Measurements from ENCODE around the gene PPP1R3E. TPM values are rescaled to one million over a fixed set of nuclear protein-coding genes. Genes with fewer than 3 reads are reported as not detected.

PPP1R3E gene
- total and polyA plus RNA-seq, 2 of the 13 experiments (the other 11 are each of a cell fraction or from before 2014, with no cell fraction given) = 16.5 to 26.5 TPM

- TF ChIP-seq, protein P1, sequence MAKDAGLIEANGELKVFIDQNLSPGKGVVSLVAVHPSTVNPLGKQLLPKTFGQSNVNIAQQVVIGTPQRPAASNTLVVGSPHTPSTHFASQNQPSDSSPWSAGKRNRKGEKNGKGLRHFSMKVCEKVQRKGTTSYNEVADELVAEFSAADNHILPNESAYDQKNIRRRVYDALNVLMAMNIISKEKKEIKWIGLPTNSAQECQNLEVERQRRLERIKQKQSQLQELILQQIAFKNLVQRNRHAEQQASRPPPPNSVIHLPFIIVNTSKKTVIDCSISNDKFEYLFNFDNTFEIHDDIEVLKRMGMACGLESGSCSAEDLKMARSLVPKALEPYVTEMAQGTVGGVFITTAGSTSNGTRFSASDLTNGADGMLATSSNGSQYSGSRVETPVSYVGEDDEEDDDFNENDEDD (CRISPR knock-in tag; IDR thresholded peaks at IDR 0.05; ENCODE audit: borderline replicate concordance) = peak; percentile 52; the same call in 1 of the 2 replicates
- no peak for TF ChIP-seq E2F5 (CRISPR knock-in tag; conservative IDR thresholded peaks at IDR 0.05)
- peak; percentile 67 for TF ChIP-seq ZNF614 (CRISPR knock-in tag; IDR thresholded peaks at IDR 0.05; ENCODE audit: borderline replicate concordance)
- no peak for TF ChIP-seq ATF7 (IDR thresholded peaks at IDR 0.05)
- TF ChIP-seq ATF7 (CRISPR knock-in tag; IDR thresholded peaks at IDR 0.05) = peak; percentile 53; the same call in 1 of the 2 replicates
- no peak for TF ChIP-seq CHD2 (IDR thresholded peaks at IDR 0.05; ENCODE audit: low read depth, low read length)
- peak; percentile 55; the same call in 1 of the 2 replicates for TF ChIP-seq NRL (CRISPR knock-in tag; IDR thresholded peaks at IDR 0.05; ENCODE audit: borderline replicate concordance)
- TF ChIP-seq ZNF513 (CRISPR knock-in tag; conservative IDR thresholded peaks at IDR 0.05) = 0 out of 2 replicates have a peak, but pooled peaks have one; percentile 11
- no peak for TF ChIP-seq NFRKB (IDR thresholded peaks at IDR 0.05)
- no peak for TF ChIP-seq ZNF564 (CRISPR knock-in tag; IDR thresholded peaks at IDR 0.05)
- no peak; the same call in 1 of the 2 replicates for TF ChIP-seq ZIK1 (CRISPR knock-in tag; IDR thresholded peaks at IDR 0.05; ENCODE audit: borderline replicate concordance, low read depth)
- TF ChIP-seq DNMT1 (CRISPR knock-in tag; IDR thresholded peaks at IDR 0.05) = peak; percentile 76; the same call in 1 of the 2 replicates
- 0 out of 2 replicates have a peak, but pooled peaks have one; percentile 8 for TF ChIP-seq ZNF746 (CRISPR knock-in tag; IDR thresholded peaks at IDR 0.05)
- TF ChIP-seq, protein P2, sequence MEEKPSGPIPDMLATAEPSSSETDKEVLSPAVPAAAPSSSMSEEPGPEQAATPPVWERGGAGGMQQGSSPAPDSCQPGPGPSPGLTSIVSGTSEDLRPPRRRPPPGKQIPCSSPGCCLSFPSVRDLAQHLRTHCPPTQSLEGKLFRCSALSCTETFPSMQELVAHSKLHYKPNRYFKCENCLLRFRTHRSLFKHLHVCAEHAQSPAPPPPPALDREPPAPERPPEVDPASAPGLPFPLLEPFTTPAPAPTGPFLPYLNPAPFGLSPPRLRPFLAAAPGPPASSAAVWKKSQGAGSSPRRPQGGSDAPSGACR (CRISPR knock-in tag; IDR thresholded peaks at IDR 0.05) = peak; percentile 86
- TF ChIP-seq MIER2 (CRISPR knock-in tag; IDR thresholded peaks at IDR 0.05) = 0 out of 2 replicates have a peak, but pooled peaks have one; percentile 49
- TF ChIP-seq PBX3 (CRISPR knock-in tag; IDR thresholded peaks at IDR 0.05; ENCODE audit: borderline replicate concordance) = peak; percentile 44; the same call in 1 of the 2 replicates
- no peak for TF ChIP-seq CENPX (CRISPR knock-in tag; IDR thresholded peaks at IDR 0.05)
- TF ChIP-seq FIP1L1 (IDR thresholded peaks at IDR 0.05; ENCODE audit: borderline replicate concordance, insufficient read depth, low read depth, low read length) = 0 out of 2 replicates have a peak, but pooled peaks have one; percentile 3
- peak; percentile 77 for TF ChIP-seq ISL2 (CRISPR knock-in tag; IDR thresholded peaks at IDR 0.05)
- TF ChIP-seq MAX (IDR thresholded peaks at IDR 0.05) = no peak
- peak; percentile 63; the same call in 1 of the 2 replicates for TF ChIP-seq ZFP82 (CRISPR knock-in tag; IDR thresholded peaks at IDR 0.05; ENCODE audit: borderline replicate concordance)
- TF ChIP-seq ZNF24 (IDR thresholded peaks at IDR 0.05) = no peak; the same call in 1 of the 2 replicates
- TF ChIP-seq ZNF543 (CRISPR knock-in tag; IDR thresholded peaks at IDR 0.05) = peak; percentile 77
- TF ChIP-seq KLF13 (CRISPR knock-in tag; IDR thresholded peaks at IDR 0.05) = no peak
Observed at GRCh38 chr14:23321572-23322547, 19.2 kb upstream of the PPP1R3E start (continued).
